CD14-positive monocyte (primary cell): Measurements from ENCODE around the gene OSBPL10. TPM values are rescaled to one million over a fixed set of nuclear protein-coding genes. Genes with fewer than 3 reads are reported as not detected.
A peak's percentile ranks its signal among the peaks of the same experiment; 100 is the strongest.

Experiments used
- DNase-seq, 3 donors: peaks; one replicate each; pipeline ENCODE4 v3.0.0-alpha.2; 2011 to 2022
- H2AFZ ChIP-seq: 2 replicates; pipeline ENCODE4 v1.6.0; 2012; ENCODE audit warnings: mild to moderate bottlenecking, low read depth, low read length, inconsistent platforms; ENCODE audit not compliant: insufficient read depth, poor library complexity, severe bottlenecking
- H3K27ac ChIP-seq, 2 donors: 1 replicate in 1 of 2; 2 replicates in 1 of 2; pipeline ENCODE4 v1.5.1; 2012 to 2013; ENCODE audit warnings: low read length in 2 of 2, control low read depth in 1 of 2, inconsistent platforms in 1 of 2, low read depth in 1 of 2, mild to moderate bottlenecking in 1 of 2
- H3K27me3 ChIP-seq, 2 donors: one replicate each; pipeline versions ENCODE4 v1.6.0 to v1.6.1; 2011 to 2013; ENCODE audit warnings: low read length in 2 of 2; ENCODE audit not compliant: control insufficient read depth in 2 of 2, insufficient read depth in 2 of 2
- H3K36me3 ChIP-seq, 2 donors: replicated peaks in 1 of 2; 1 replicate in 1 of 2; 2 replicates in 1 of 2; pipeline versions ENCODE4 v1.5.1 to v1.6.1; 2012 to 2013; ENCODE audit warnings: low read length in 2 of 2, control low read depth in 1 of 2, inconsistent platforms in 1 of 2, mild to moderate bottlenecking in 1 of 2; ENCODE audit not compliant: insufficient read depth in 2 of 2, control insufficient read depth in 1 of 2
- H3K4me1 ChIP-seq, 2 donors: 1 replicate in 1 of 2; 2 replicates in 1 of 2; pipeline versions ENCODE4 v1.5.1 to v1.6.1; 2012 to 2013; ENCODE audit warnings: low read length in 2 of 2, control low read depth in 1 of 2, inconsistent platforms in 1 of 2, mild to moderate bottlenecking in 1 of 2, moderate library complexity in 1 of 2; ENCODE audit not compliant: insufficient read depth in 2 of 2, control insufficient read depth in 1 of 2
- H3K4me2 ChIP-seq: replicated peaks from 2 replicates; pipeline ENCODE3; 2012; ENCODE audit warnings: low read length, moderate library complexity, mild to moderate bottlenecking; ENCODE audit not compliant: poor library complexity, severe bottlenecking; ENCODE audit errors: extremely low read depth
- H3K4me3 ChIP-seq, 3 experiments: fragments of 200-600 bp in 1 of 3; sonication (generic) in 1 of 3; replicated peaks in 1 of 3; 1 replicate in 2 of 3; 2 replicates in 1 of 3; pipeline ENCODE4 v1.5.1; 2011 to 2013; ENCODE audit warnings: low read length in 3 of 3, mild to moderate bottlenecking in 3 of 3, control low read depth in 2 of 3, low read depth in 2 of 3, inconsistent platforms in 1 of 3, moderate library complexity in 1 of 3
- H3K79me2 ChIP-seq: 2 replicates; pipeline ENCODE4 v1.6.0; 2012; ENCODE audit warnings: mild to moderate bottlenecking, control low read depth, inconsistent platforms, low read length, moderate library complexity; ENCODE audit not compliant: insufficient read depth
- H3K9ac ChIP-seq: 2 replicates; pipeline ENCODE4 v1.6.0; 2017; ENCODE audit warnings: low read length, mild to moderate bottlenecking; ENCODE audit not compliant: insufficient read depth, poor library complexity, severe bottlenecking
- H3K9me3 ChIP-seq, 2 donors: replicated peaks in 1 of 2; 1 replicate in 1 of 2; 2 replicates in 1 of 2; pipeline versions ENCODE4 v1.5.1 to v1.6.1; 2012 to 2013; ENCODE audit warnings: low read length in 2 of 2, control low read depth in 1 of 2; ENCODE audit not compliant: control insufficient read depth in 1 of 2, insufficient read depth in 1 of 2
- H4K20me1 ChIP-seq: 2 replicates; pipeline ENCODE4 v1.6.0; 2012; ENCODE audit warnings: mild to moderate bottlenecking, low read length, control low read depth, moderate library complexity; ENCODE audit not compliant: insufficient read depth
- H3K27ac Mint-ChIP-seq, 7 donors: one replicate each; pipeline ENCODE4 v1.8.0; 2020; ENCODE audit warnings: mild to moderate bottlenecking in 7 of 7, mixed read lengths in 7 of 7, moderate library complexity in 6 of 7, inconsistent platforms in 2 of 7
- H3K27me3 Mint-ChIP-seq, 3 donors: one replicate each; pipeline ENCODE4 v1.8.0; 2021 to 2022; ENCODE audit warnings: low read depth in 3 of 3, mild to moderate bottlenecking in 3 of 3, mixed read lengths in 3 of 3, moderate library complexity in 3 of 3, inconsistent platforms in 1 of 3
- H3K36me3 Mint-ChIP-seq, 2 donors: one replicate each; pipeline ENCODE4 v1.8.0; 2020; ENCODE audit warnings: mixed read lengths in 2 of 2, inconsistent platforms in 1 of 2, mild to moderate bottlenecking in 1 of 2
- H3K4me1 Mint-ChIP-seq: one replicate; pipeline ENCODE4 v1.8.0; 2020; ENCODE audit warnings: mild to moderate bottlenecking, mixed read lengths
- H3K4me3 Mint-ChIP-seq, 2 donors: one replicate each; pipeline ENCODE4 v1.8.0; 2020; ENCODE audit warnings: mild to moderate bottlenecking in 2 of 2, mixed read lengths in 2 of 2, moderate library complexity in 1 of 2
- H3K9me3 Mint-ChIP-seq, 7 donors: one replicate each; pipeline ENCODE4 v1.8.0; 2020 to 2022; ENCODE audit warnings: mixed read lengths in 7 of 7, mild to moderate bottlenecking in 6 of 7, moderate library complexity in 6 of 7, inconsistent platforms in 2 of 7
- WGBS: methylation state at CpG from one replicate; pipeline ENCODE4 v1.1.5; 2013; ENCODE audit warnings: missing lambda C conversion rate; ENCODE audit not compliant: insufficient coverage; 5-methylcytosine and 5-hydroxymethylcytosine counted together
- intact Hi-C, 2 donors: fragments of 100-400 bp; cut with micrococcal nuclease; formaldehyde crosslinking; loops; one replicate each; pipeline versions ENCODE4 v1.15.0 to v1.15.1; 2023
- polyA plus RNA-seq, 3 donors: library from polyadenylated mRNA; depleted of rRNA in 1 of 3; unstranded in 2 of 3; stranded (reverse) in 1 of 3; fragments of 300-500 nt in 2 of 3; fragments of >200 nt in 1 of 3; fragmentation: Illumina TruSeq in 2 of 3; gene quantifications; 1 replicate in 2 of 3; 2 replicates in 1 of 3; pipeline ENCODE4 v1.2.3, GENCODE V29; 2012 to 2021
- TF ChIP-seq, protein P1 (sequence below): fragments of 200-600 bp; IDR thresholded peaks from one replicate; pipeline ENCODE4 v1.8.0; 2022; ENCODE audit warnings: antibody characterized with exemption, mild to moderate bottlenecking

Gene OSBPL10
- polyA plus RNA-seq, 3 donors: 0.03 TPM; not detected in 2

DNA sequence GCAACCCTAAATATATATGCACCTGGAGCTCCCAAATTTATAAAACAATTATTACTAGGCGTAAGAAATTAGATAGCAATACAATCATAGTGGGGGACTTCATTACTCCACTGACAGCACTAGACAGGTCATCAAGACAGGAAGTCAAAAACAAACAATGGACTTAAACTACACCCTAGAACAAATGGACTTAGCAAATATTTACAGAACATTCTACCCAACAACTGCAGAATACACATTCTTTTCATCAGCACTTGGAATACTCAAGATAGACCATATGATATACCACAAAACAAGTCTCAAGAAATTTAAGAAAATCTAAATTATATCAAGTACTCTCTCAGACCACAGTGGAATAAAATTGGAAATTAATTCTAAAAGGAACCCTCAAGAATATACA is 201.5 kb downstream of the OSBPL10 start:
- Histone ChIP-seq H3K4me1 (no peaks in the 10 kb centered on the region), H3K27ac (no peak overlapping the region), H3K36me3 (no peaks in the 10 kb centered on the region), H2AFZ (no peak overlapping the region), H4K20me1 (no peaks in the 10 kb centered on the region), H3K4me2 (no peak overlapping the region), H3K27me3 (no peaks in the 10 kb centered on the region), H3K9me3 (peaks cover 0 to 7% of the 10 kb centered on the region in 2 donors), H3K4me3 (no peak overlapping the region), H3K79me2 (no peaks in the 10 kb centered on the region), H3K9ac (no peak overlapping the region)
- Mint-ChIP-seq H3K4me1 (peaks cover 5% of the 10 kb centered on the region), H3K9me3 (peaks cover 2 to 29% (median 12%) of the 10 kb centered on the region in 7 donors), H3K27ac (no peak overlapping the region), H3K36me3 (no peaks in the 10 kb centered on the region), H3K4me3 (no peak overlapping the region), H3K27me3 (peaks cover 1 to 2% (median 2%) of the 10 kb centered on the region in 3 donors)
- no CpG with 5 or more reads among the region's 1 CpG for WGBS
- intact Hi-C loops: no loop called here
- TF ChIP-seq, protein P1, sequence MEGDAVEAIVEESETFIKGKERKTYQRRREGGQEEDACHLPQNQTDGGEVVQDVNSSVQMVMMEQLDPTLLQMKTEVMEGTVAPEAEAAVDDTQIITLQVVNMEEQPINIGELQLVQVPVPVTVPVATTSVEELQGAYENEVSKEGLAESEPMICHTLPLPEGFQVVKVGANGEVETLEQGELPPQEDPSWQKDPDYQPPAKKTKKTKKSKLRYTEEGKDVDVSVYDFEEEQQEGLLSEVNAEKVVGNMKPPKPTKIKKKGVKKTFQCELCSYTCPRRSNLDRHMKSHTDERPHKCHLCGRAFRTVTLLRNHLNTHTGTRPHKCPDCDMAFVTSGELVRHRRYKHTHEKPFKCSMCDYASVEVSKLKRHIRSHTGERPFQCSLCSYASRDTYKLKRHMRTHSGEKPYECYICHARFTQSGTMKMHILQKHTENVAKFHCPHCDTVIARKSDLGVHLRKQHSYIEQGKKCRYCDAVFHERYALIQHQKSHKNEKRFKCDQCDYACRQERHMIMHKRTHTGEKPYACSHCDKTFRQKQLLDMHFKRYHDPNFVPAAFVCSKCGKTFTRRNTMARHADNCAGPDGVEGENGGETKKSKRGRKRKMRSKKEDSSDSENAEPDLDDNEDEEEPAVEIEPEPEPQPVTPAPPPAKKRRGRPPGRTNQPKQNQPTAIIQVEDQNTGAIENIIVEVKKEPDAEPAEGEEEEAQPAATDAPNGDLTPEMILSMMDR: no peak
- no peak for DNase-seq

DNA sequence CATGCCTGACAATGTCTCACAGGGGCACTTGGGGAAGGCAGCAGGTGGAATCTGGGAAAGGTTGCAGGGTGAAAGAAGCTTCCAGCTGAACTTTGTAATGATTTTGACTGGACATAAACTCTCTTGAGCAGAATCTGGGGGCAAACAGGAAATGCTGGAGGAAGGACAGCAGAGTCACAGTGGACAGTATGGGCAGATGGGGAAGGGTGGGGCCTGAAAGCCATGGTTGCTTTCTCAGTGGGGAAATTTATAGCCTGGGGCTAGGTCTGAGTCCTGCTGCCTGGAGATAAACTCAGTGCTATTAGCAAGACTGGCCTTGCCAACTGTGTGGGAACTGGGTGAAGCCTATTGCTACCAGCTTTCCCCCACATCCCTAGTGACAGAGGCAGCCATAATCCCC is 203.2 kb downstream of the OSBPL10 start:
- Histone ChIP-seq H3K9me3 (peaks cover 0 to 7% of the 10 kb centered on the region in 2 donors), H3K79me2 (no peaks in the 10 kb centered on the region), H3K4me2 (no peak overlapping the region), H3K27me3 (no peaks in the 10 kb centered on the region), H3K4me1 (peaks cover 0 to 3% of the 10 kb centered on the region in 2 donors), H3K27ac (no peak overlapping the region), H3K4me3 (no peak overlapping the region), H3K36me3 (no peaks in the 10 kb centered on the region), H4K20me1 (no peaks in the 10 kb centered on the region), H3K9ac (no peak overlapping the region), H2AFZ (no peak overlapping the region)
- Mint-ChIP-seq H3K4me3 (no peak overlapping the region), H3K4me1 (peaks cover 9% of the 10 kb centered on the region), H3K36me3 (no peaks in the 10 kb centered on the region), H3K27ac (peak overlapping the region in 2 of 7 donors; percentile 1 to 33), H3K27me3 (peaks cover 0 to 4% (median 2%) of the 10 kb centered on the region in 3 donors), H3K9me3 (peaks cover 2 to 29% (median 12%) of the 10 kb centered on the region in 7 donors)
- no peak for DNase-seq
- intact Hi-C loops: no loop called here
- TF ChIP-seq, protein P1: no peak
